CMK (cell line): ENCODE data around the gene MAD1L1.
"Not testable (repeated sequence)": the region's sequence is repeated elsewhere in the genome, so short reads cannot be mapped to it uniquely, and the experiment has no call there.

Experiments
- DNase-seq: peaks from one replicate; pipeline ENCODE4 v3.0.0-alpha.2; 2010; ENCODE audit warnings: low read depth

The MAD1L1 gene

DNA sequence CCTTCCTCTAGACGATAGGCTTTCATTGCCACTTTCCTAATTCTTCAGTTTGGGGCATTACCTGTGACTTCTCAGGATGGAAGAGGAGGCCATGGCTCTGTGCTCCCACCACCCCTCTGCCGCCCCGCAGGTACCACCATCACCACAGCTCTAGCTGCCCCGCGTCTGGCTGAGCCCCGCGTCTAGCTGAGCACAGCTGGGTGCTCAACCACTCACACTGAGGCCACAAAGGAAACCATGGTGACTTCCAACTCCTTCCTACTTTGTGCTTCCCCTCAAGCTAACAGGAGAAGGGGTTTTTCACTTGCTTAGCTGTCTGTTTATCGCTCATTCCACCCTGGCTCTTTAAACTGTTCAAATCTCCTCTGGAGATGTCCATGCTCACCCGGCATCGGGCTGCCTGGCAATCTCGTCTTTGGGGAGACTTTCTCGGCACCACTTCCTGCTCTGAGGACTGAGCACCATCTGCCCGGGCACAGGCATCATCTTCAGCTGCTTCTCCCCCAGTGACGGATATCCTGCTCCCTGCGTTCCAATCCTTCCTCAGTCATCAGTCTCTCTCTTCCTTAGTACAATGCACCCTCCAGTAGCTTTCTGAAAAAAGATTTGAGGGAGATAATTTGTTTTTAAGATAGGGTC is 59.4 kb downstream of the MAD1L1 start:
- no peak for DNase-seq

DNA sequence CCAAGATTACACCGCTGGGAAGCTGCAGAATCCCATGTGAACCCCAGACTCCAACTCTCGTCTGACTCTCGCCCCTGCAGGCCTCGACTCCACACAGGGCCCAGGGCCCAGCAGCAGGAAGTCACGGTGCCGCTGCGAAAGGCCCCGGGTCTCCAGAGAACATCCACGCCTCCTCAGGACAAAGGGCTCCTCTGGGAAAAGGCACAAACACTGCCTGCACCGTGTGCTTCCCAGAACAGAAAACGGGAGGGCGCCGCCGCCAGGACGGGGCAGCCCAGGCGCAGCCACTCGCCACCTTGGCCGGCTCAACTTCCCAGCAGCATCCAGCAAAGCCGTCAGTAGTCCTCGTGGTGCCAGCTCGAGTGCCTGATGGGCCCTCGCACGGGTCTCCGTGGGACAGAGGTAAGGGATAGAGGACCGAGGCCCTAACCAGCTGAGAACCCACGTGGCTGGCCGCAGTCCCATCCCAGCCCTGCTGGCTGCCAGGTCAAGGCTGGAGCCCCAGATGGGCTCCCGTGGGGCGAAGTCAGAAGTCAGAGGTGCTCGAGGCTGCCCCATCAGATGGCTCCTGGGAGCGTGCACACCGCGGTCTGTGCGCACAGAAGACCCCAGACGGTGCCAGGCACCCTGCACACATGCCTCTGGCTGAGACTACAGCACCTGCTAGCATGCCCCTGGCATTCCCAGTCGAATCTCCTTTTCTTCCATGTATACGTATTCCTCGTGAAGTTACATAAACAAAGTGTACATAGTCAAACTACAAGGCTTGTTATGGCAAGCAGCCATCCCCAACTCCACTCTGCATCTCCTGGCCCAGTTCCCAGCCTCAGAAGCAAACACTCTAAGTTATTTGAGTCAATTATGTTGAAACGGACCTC is 60.2 kb downstream of the MAD1L1 start:
- DNase-seq, result no peak

DNA sequence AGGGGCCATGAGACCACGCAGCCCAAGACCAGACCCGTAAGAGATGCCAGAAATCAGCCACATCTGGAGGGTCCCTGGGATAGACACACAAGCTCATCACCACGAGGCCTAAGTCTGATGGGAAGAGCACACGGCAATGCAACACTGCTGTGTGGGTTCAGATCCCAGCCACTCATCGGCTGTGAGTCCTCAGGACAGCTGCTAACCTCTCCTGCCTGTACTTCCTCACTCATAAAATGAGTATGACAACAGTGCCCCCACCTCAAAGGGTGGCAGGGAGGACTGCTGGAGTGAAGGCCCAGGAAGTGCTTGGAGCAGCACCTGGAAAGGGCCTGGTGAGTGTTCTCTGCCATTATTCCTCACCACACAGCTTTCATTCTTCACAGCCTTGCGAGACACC is 60.9 kb downstream of the MAD1L1 start:
- DNase-seq, result no peak

DNA sequence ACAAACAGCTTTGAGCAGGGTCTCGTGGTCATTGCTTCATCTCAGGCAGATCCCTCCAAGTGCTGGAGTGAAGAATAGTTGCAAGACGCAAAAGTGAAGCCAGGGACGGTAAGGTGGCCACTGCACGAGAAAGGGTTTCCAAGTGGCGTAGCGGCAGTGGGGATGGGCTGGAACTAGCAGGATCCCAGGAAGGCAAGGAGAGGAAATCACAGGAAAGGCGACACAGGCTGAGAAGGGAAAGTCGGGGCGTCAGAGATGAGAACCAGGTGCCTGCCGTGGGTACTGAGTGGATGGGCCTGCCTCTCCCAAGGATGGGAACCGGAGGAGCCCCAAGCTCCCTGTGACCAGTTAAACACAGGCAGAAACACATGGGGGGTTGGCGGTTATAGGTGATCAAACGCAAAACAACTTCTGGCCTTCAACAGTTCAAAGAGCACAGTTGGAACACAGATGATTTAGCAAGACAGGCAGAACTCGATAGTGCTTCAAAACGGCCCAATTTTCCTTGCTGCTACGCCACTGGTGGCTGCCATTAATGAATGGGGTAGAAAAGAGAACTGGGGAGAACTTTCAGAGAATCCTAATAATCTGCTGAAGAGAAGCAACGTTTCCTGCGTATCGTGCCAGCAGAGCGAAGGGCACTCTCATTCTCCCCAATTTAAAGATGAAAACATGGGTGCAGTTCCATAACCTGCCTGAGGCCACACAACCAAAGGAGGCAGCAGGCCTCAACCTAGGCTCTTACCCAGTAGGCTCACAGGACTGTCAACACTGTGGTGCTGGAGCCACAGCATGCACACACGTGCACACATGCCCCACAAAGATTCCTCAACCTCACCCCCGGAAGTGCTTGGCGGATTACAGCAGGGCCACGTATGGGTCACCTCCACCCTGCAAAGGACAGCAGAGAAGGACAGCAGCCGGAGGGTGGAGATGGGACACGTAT is 61.9 kb downstream of the MAD1L1 start:
- DNase-seq, result no peak

DNA sequence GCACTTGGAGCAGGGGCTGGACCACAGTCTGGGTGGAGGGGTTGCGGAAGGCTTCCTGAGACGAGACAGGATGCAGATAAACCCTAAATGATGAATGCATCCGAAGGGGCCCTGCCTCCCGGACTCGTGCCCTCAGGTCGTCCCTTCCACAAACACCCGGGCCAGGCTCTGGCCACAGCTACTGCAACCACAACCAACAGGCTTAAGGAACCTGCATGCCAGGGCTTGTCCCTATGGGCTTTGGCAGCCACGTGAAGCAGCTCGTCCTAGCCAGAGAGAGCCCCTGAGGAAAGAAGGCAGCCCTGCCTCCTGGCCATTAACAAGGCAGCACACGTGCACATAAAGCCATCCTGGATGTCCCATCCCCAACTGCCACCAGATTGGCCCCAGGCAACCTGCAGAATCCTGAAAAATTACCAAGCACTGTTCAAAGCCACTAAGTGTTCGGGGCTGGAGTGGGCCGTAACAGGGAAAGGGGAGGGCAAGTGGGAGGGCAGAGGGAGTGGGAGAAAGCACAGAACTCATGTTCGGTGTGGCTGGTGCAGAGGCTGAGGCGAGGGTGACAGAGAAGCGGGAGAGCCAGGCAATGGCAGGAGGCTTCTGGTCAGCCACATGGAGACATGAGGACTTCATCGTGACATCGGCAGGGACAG is 62.7 kb downstream of the MAD1L1 start:
- DNase-seq, result no peak

DNA sequence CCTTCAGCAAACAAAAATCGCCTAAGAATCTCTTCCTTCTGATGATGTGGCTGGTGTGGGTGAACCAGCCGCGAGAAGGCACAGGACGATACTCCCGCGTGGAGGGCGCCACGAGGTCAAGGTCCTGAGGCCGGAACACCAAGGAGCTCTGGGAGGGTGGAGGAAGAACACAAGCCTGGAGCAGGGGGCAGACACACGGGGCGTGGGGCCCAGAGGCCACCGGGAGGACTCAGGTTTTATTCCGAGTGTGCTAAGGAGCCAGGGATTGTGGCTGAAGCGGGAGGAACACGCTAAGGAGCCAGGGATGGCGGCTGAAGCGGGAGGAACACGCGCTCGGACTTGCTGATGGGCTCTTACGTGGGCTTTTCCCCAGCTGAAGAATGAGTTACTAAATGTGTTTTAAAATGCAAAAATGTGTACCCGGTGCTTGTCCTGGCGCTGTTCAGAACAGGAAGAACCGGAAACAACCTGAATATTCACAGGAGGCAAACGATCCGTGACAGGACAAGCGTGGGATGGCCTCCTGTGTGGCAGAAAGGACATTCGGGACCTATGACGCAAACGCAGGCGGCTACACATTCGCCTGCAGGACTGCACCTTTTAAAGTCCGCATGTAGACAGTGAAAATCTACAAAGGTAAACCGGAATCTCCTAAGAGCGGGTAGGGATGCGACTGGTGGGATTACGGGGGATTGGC is 64.0 kb downstream of the MAD1L1 start:
- no peak for DNase-seq

DNA sequence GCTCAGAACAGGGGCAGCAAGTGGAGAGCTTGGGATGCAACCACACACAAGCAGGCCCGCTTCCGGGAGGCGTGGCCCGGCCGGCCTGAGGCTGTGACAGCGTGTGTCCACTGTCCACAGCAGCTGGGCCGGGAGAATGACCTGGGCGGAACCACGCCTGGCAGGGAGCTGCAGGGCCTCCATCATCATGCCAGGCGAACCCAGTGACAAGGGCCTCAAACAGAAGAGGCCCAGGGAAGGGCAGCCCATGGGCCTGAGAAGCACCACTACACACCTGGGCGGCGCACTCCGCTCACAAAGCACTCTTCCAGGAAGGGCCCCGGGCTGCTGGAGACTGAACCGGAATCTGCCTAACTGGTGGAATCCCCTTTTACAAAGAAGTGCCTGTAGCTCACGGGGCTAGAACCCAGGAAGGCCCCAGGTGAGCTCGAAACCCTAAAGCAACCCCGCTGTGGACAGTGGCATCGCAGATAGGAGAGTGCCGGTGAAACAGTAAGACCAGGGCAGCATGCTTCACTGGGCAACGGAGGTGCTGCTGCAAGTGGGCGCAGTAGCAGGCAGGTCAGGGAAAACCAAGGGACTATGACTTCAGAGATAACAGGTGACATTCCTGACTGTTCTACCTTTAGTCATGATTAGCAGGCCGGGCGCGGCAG is 66.0 kb downstream of the MAD1L1 start:
- no peak for DNase-seq

DNA sequence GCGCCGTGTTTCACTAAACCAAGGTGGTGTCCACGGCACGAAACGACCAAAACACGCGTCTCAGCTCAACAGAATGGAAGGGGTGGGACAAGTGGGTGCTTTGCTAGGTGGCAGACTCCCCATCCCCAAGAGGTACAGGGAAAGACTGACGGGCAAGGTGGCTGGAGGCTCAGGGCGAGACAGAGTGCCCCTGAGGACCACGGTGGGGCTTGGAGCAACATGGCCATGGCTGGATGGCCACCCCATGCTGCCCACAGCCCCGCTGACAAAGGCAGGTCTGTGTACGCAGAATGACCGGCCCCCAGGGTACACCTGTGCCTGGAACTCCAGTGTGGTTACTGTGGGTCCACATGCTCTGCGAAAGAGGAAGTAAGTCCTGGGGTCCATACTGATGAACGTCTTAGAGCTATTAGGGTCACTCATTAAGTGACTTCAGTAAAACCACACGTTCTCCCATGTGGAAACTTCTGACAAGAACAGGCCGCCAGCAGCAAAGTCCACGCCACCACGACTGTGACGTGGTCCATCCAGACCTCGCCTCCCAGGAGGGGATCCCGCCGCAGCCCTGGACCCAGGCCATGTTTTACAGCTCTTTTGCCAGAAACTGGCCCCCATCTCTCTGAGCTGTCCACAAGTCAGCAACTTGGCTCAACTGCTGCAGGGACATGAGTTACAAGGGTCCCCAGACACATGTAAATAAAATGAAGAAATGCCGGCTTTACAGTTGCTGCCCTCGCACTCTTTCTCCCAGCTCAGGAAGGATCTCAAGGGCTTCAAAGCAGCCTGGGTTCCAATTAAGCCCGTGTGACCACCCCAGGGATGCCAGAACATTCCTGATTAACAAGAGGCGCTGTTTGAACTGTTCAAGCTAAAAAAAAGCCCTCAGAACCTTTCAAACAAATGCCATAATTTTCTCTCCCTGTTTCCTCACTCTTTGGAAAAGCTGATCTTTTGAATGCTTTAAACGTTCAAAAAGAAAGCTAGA is 66.8 kb downstream of the MAD1L1 start:
- DNase-seq, result no peak

DNA sequence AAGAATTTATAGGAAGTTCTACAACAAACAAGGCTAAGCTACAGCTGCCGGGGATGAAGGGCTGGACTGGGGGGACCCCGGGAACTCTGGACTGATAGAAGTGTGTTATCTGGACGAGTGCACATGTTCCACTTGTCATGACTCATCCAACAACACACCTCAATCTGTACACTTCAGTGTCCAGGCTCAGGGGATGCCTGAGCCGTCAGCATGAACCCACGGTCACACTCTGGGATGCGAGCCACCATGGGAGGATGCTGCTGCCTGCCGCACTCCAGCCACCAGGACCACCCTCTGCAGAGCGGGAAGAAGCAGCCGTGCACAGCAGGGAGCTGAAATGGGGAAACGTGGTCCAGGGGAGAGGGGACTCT is 67.5 kb downstream of the MAD1L1 start:
- DNase-seq, result no peak

DNA sequence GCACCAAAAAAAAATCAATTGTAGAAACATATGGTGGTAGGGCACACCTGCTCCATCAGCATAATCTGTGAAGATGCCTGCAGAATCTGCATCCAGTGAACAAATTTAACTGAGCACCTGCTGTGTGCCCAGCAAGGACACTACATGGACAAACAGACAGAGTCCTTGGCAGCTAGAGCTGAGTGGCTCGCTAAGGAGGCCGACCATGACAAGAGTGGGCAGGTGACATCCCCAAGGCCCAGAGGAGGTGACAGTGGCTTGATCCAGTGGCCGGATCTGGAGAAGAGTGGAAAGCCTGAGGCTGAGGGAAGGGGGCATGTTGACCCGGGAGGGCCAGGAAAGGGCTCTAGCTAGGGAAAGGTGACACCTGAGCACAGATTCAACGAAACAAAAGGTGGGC is 68.1 kb downstream of the MAD1L1 start:
- DNase-seq, result no peak

DNA sequence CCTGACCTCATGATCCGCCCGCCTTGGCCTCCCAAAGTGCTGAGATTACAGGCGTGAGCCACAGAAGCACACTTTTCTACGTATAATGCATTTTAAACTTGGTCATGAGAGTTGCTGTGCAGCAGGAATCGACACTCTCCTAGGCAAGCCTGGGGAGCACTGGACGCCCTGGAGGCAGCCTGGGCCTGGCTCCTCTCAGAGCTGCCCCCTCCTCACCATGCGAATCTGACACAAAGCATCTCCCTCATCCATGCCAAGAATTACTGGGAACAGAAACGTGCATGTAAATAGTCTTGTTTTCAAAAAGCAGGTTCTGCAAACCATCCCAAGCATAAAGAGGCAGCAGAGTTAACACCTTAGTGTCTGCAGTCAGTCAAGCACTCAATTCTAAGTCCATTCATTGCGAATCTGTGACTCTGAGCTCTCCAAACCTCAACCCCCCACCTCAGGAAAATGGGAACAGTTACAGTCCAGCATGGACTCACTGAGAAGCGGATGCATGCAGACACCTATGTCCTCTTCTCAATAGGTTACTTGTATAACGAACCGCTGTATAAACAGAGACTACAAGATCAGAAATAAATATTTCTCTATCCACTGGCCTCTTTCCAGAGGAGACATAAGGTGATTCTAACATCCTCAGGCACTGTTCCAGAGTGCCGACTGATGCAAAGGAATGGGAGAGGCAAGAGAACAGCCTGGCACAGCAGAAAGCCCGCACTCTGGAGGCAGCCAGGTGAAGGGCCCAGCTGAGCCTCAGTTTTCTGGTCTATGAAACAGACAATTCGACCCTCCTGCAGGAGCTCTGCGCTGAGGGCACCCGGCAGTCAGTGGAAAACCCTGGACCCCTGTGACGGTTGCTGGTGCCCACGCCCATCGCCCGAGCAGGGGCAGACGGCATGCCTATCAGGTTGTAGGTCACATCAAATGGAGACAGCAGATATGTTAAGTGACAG is 68.9 kb downstream of the MAD1L1 start:
- DNase-seq, result no peak

DNA sequence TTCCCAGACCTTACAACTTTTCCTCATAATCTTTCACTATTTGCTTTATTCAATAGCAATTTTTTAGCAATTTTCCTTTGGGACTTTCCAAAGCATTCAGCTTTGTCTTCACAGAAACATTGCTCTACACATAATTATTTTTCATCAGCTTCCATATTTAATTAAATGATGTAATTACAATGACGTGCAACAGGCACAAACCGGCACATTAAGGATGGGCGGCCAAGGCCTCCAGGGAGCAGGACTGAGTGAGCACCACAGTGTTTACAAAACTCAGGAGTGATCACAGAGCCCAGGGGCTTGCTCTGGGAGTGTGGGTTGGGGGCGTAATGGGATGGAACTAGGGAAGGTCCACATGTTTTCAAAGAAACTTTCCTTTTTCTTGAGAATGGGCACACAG is 69.8 kb downstream of the MAD1L1 start:
- DNase-seq, result no peak

DNA sequence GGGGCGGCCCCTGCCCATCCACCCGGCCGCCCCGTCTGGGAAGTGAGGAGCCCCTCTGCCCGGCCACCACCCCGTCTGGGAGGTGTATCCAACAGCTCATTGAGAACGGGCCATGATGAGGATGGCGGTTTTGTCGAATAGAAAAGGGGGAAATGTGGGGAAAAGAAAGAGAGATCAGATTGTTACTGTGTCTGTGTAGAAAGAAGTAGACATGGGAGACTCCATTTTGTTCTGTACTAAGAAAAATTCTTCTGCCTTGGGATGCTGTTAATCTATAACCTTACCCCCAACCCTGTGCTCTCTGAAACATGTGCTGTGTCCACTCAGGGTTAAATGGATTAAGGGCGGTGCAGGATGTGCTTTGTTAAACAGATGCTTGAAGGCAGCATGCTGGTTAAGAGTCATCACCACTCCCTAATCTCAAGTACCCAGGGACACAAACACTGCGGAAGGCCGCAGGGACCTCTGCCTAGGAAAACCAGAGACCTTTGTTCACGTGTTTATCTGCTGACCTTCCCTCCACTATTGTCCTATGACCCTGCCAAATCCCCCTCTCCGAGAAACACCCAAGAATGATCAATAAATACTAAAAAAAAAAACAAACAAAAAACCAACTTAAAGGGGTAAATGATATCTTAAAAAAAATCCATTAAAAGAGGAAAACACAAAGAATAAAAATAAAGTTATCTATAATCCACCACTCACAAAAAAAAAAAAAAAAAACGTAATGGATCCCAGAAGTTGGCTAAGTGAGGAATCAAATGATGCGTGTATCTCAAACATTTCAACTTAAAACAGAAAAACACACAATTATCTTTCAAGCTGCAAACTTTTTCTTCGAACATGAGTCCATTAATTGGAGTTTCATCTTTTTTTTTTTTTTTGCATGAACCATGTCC is 70.5 kb downstream of the MAD1L1 start:
- DNase-seq, result not testable (repeated sequence)

DNA sequence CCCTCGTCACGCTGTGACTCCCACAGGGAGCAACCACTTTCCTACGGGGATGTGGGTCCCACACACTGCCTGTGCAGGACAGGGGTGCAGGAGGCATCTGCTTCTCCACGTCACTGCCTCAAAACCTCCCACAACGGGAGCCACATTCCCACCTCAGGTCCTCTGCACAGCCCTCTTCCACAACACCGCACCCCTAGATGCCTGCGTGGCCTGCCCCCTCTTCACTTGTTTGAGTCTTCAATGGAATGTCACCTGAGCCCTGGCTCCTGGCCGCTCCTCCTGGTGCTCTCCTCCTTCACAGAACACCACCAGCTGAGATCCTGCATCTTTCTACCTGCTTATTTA is 73.6 kb downstream of the MAD1L1 start:
- DNase-seq, result no peak

DNA sequence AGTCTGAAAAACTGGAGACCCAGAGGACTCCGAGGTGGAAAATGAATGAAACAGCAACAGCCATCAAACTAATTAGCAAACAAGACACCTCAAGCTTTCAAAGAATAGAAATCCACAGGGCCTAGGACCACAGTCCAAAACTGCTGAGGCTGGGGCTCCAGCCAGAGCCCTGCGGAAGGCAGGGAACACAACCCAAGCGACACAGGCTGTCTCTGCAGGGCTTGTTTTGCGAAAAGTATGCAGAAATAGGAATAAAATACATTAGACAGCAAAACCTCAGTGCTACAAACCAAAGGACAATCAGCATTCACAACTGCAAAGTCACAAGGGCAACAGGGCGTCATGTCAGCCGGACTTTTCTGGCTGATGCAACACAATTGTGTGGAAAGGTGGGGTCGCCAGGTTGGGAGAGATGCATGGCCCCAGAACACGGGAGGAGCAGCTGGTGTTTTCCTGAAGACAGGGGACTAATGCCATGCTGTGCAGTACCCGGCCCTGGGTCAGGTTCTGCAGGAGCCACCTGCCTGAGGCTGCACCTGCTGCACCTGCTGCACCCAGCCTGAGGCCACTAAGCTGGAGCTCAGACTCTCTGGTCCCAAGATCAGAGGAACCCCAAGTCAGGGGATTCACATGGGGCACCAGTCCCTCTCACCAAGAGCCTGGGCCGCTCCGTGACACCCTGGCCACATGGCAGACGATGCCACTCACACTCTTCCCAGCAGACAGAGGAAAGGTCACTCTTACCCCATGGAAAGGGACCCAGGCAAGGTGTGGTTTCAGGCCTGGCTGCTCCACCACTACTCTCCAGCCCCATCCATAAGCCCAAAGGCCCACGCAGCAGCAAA is 74.2 kb downstream of the MAD1L1 start:
- no peak for DNase-seq

DNA sequence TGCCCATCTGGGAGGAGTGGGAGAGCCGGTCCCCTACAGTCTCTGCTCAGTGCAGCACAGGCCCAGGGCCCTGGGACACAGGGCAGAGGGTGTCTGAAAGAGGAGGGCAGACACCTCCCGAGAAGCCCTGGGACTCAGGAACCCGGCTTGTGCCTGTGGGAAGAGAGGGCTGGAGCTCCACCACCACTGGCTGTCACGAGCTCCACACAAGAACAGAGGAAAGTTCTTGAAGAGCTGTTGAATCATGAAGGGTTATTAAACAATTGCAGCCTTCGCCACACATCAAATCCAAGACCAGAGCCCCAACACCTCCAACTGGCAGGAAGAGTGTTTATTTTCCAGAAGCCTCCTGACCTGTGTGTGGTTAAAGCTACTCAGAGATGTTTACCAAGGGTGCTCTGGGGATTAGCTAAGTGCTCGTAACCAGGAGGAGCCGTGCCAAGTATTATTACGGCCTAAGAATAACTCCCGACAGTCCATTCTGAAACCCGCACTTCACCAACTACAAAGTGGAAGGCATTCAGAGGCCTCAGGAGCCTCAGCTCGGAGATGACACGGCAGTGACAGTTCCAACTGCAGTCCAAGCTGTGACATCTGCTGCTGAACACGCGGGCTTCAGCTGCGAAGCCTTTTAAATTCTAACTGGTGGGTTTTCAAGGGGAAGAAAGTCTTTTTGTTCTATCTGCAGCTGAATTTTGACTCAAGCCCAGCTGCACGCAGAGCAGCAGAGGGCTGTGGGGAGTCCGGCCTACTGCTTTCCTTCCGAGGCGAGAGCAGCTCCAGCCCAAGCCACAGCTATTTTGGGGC is 75.1 kb downstream of the MAD1L1 start:
- no peak for DNase-seq
